PC-3 (cell line): Measurements from ENCODE around the gene PIMREG. TPM values are rescaled to one million over a fixed set of nuclear protein-coding genes. Genes with fewer than 3 reads are reported as not detected.

ENCODE experiments used
- ATAC-seq: fragments of 200-7000 bp; cut with Tn5 transposase; 2 replicates; pipeline ENCODE4 v1.9.1; 2020; ENCODE audit warnings: mild to moderate bottlenecking, moderate library complexity
- BruUV-seq: library from RNA; stranded (reverse); fragments of 400-500 nt; replicated peaks from 2 replicates; lab custom pipeline; 2021; lab: Mats Ljungman, UMichigan
- CTCF ChIA-PET: fragments of 300-600 bp; sonication (Branson Sonifier 250); formaldehyde crosslinking; loops from one replicate; lab custom pipeline; 2022; ENCODE audit warnings: antibody characterized with exemption; lab: Charles Lee
- POLR2A ChIA-PET: fragments of 300-600 bp; sonication (Branson Sonifier 250); formaldehyde crosslinking; loops from one replicate; lab custom pipeline; 2022; ENCODE audit warnings: antibody characterized with exemption; ENCODE audit not compliant: unreplicated experiment; lab: Charles Lee
- DNase-seq: peaks from one replicate; pipeline ENCODE4 v3.0.0-alpha.2; 2015
- H2AFZ ChIP-seq: fragments of 300-600 bp; sonication (generic); 2 replicates; pipeline ENCODE4 v1.6.0; 2016; ENCODE audit warnings: antibody characterized with exemption, low read length
- H3F3A ChIP-seq: fragments of 300-600 bp; sonication (generic); one replicate; pipeline ENCODE4 v1.6.0; 2017; ENCODE audit warnings: antibody characterized with exemption, low read length, control low read depth, mild to moderate bottlenecking; ENCODE audit not compliant: unreplicated experiment
- H3K27ac ChIP-seq: fragments of 300-600 bp; sonication (generic); 2 replicates; pipeline ENCODE4 v1.5.1; 2016; ENCODE audit warnings: mild to moderate bottlenecking, low read length
- H3K27me3 ChIP-seq: fragments of 300-600 bp; sonication (generic); 2 replicates; pipeline ENCODE4 v1.6.1; 2016; ENCODE audit warnings: low read length, mixed read lengths
- H3K36me3 ChIP-seq: fragments of 300-600 bp; sonication (generic); 2 replicates; pipeline ENCODE4 v1.6.1; 2016; ENCODE audit warnings: low read depth, mixed run types, low read length, mixed read lengths
- H3K4me1 ChIP-seq: fragments of 300-600 bp; sonication (generic); 2 replicates; pipeline ENCODE4 v1.5.1; 2016; ENCODE audit warnings: low read length; ENCODE audit not compliant: insufficient read depth
- H3K4me2 ChIP-seq: fragments of 300-600 bp; sonication (generic); 2 replicates; pipeline ENCODE4 v1.6.0; 2016; ENCODE audit warnings: low read length
- H3K4me3 ChIP-seq: fragments of 300-600 bp; sonication (generic); 2 replicates; pipeline ENCODE4 v1.5.1; 2016; ENCODE audit warnings: mild to moderate bottlenecking, low read length, mixed read lengths
- H3K79me2 ChIP-seq: fragments of 300-600 bp; sonication (generic); 2 replicates; pipeline ENCODE4 v1.6.1; 2017; ENCODE audit warnings: low read length, mixed read lengths
- H3K9ac ChIP-seq: fragments of 300-600 bp; sonication (generic); 2 replicates; pipeline ENCODE4 v1.6.0; 2016; ENCODE audit warnings: mild to moderate bottlenecking, low read length
- H3K9me2 ChIP-seq: fragments of 300-600 bp; sonication (generic); replicated peaks from 2 replicates; pipeline ENCODE4 v1.6.1; 2016; ENCODE audit warnings: mixed run types, low read length, mixed read lengths
- H3K9me3 ChIP-seq: fragments of 300-600 bp; sonication (generic); 2 replicates; pipeline ENCODE4 v1.6.1; 2016; ENCODE audit warnings: low read length, mixed read lengths
- H4K20me1 ChIP-seq: fragments of 300-600 bp; sonication (generic); 2 replicates; pipeline ENCODE4 v1.6.1; 2016; ENCODE audit warnings: low read length, mixed read lengths
- EZH2 ChIP-seq: fragments of 300-600 bp; sonication (generic); IDR thresholded peaks from one replicate; pipeline ENCODE4 v1.6.1; 2017; ENCODE audit warnings: antibody characterized with exemption, mild to moderate bottlenecking, low read length; ENCODE audit not compliant: unreplicated experiment
- EZH2phosphoT487 ChIP-seq: fragments of 300-600 bp; sonication (generic); IDR thresholded peaks from 2 replicates; pipeline ENCODE4 v1.6.1; 2018; ENCODE audit warnings: mild to moderate bottlenecking, antibody characterized with exemption, low read length, borderline replicate concordance
- intact Hi-C: fragments of 100-400 bp; cut with micrococcal nuclease; formaldehyde crosslinking; loops from 2 replicates; pipeline ENCODE4 v1.9.0; 2023
- total RNA-seq: library from RNA; depleted of rRNA; stranded (reverse); fragments of >200 nt; gene quantifications from 2 replicates; pipeline ENCODE4 v1.2.3, GENCODE V29; 2014
- TF ChIP-seq, protein P1 (sequence below): fragments of 300-600 bp; sonication (generic); conservative IDR thresholded peaks from 2 replicates; pipeline ENCODE4 v1.5.1; 2017; ENCODE audit warnings: antibody characterized with exemption, low read depth, mild to moderate bottlenecking, low read length

PIMREG gene
- total RNA-seq, 1 experiment from 2014 or later: 67.6 TPM

GRCh38 chr17:6402258-6402657 lies 42.0 kb upstream of the PIMREG start:
- Histone ChIP-seq H2AFZ (no peak overlapping the region), H3K36me3 (no peaks in the 10 kb centered on the region), H3K27ac (no peak overlapping the region), H3K27me3 (no peaks in the 10 kb centered on the region; the same call in 1 of the 2 replicates), H3K9ac (no peak overlapping the region), H3K9me3 (no peaks in the 10 kb centered on the region), H3K4me3 (no peak overlapping the region), H3F3A (no peaks in the 10 kb centered on the region), H3K4me1 (no peaks in the 10 kb centered on the region), H4K20me1 (no peaks in the 10 kb centered on the region), H3K9me2 (no peaks in the 10 kb centered on the region), H3K79me2 (no peaks in the 10 kb centered on the region), H3K4me2 (no peak overlapping the region)
- intact Hi-C loops: no loop called here
- CTCF ChIA-PET: no interaction called here
- TF ChIP-seq EZH2 (no peak), EZH2phosphoT487 (no peak)
- TF ChIP-seq, protein P1, sequence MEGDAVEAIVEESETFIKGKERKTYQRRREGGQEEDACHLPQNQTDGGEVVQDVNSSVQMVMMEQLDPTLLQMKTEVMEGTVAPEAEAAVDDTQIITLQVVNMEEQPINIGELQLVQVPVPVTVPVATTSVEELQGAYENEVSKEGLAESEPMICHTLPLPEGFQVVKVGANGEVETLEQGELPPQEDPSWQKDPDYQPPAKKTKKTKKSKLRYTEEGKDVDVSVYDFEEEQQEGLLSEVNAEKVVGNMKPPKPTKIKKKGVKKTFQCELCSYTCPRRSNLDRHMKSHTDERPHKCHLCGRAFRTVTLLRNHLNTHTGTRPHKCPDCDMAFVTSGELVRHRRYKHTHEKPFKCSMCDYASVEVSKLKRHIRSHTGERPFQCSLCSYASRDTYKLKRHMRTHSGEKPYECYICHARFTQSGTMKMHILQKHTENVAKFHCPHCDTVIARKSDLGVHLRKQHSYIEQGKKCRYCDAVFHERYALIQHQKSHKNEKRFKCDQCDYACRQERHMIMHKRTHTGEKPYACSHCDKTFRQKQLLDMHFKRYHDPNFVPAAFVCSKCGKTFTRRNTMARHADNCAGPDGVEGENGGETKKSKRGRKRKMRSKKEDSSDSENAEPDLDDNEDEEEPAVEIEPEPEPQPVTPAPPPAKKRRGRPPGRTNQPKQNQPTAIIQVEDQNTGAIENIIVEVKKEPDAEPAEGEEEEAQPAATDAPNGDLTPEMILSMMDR: no peak
- no peak for ATAC-seq
- no peak for DNase-seq
- BruUV-seq: no TSS peak
- POLR2A ChIA-PET: no interaction called here

GRCh38 chr17:6408276-6408675 lies 36.0 kb upstream of the PIMREG start:
- no peak overlapping the region for H3K27ac ChIP-seq
- no peaks in the 10 kb centered on the region; the same call in 1 of the 2 replicates for H3K27me3 ChIP-seq
- no peaks in the 10 kb centered on the region for H3K4me1 ChIP-seq
- H3K4me2 ChIP-seq: no peak overlapping the region
- BruUV-seq: no TSS peak
- H2AFZ ChIP-seq: no peak overlapping the region
- no peaks in the 10 kb centered on the region for H3K79me2 ChIP-seq
- H3K36me3 ChIP-seq: no peaks in the 10 kb centered on the region
- H3K9me3 ChIP-seq: no peaks in the 10 kb centered on the region
- POLR2A ChIA-PET: no interaction called here
- CTCF ChIA-PET: no interaction called here
- H3K9me2 ChIP-seq: no peaks in the 10 kb centered on the region
- ATAC-seq (no peak), DNase-seq (no peak)
- no peak for TF ChIP-seq EZH2phosphoT487
- TF ChIP-seq, protein P1: no peak
- no peak for TF ChIP-seq EZH2
- no peaks in the 10 kb centered on the region for H3F3A ChIP-seq
- intact Hi-C loops: no loop called here
- H3K4me3 ChIP-seq: no peak overlapping the region
- no peaks in the 10 kb centered on the region for H4K20me1 ChIP-seq
- no peak overlapping the region for H3K9ac ChIP-seq

DNA sequence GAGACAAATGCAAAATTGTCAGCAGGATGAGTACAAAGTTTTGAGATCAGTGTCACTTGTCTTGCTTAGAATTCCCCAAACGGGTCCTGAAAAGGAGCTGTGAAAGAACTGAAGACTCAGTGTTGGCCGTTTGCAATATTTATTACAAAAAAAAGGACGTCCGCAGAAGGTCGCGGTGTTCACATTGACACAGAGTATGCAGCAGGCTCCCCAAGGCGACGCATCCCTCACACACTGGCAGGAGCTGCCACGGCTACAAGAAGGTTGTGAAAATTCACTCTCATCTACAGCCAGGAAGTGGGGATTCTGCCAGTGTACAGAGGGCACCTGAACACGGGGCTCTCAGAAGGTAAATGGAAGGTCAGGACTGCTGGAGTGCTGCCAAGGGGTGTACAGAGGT lies 35.5 kb upstream of the PIMREG start:
- no peaks in the 10 kb centered on the region for H3F3A ChIP-seq
- H2AFZ ChIP-seq: no peak overlapping the region
- H3K4me2 ChIP-seq: no peak overlapping the region
- no peaks in the 10 kb centered on the region for H3K79me2 ChIP-seq
- no peaks in the 10 kb centered on the region; the same call in 1 of the 2 replicates for H3K27me3 ChIP-seq
- no peak for DNase-seq
- H3K4me3 ChIP-seq: no peak overlapping the region
- ChIA-PET POLR2A (no interaction called here), CTCF (no interaction called here)
- no peak for ATAC-seq
- no peak overlapping the region for H3K27ac ChIP-seq
- H4K20me1 ChIP-seq: no peaks in the 10 kb centered on the region
- no peaks in the 10 kb centered on the region for H3K36me3 ChIP-seq
- no TSS peak for BruUV-seq
- intact Hi-C loops: no loop called here
- H3K9me2 ChIP-seq: no peaks in the 10 kb centered on the region
- no peak overlapping the region for H3K9ac ChIP-seq
- H3K9me3 ChIP-seq: no peaks in the 10 kb centered on the region
- TF ChIP-seq EZH2: no peak
- no peak for TF ChIP-seq EZH2phosphoT487
- TF ChIP-seq, protein P1: no peak
- H3K4me1 ChIP-seq: no peaks in the 10 kb centered on the region
